Measurements from ENCODE around the gene RASSF4. TPM values are rescaled to one million over a fixed set of nuclear protein-coding genes. Genes with fewer than 3 reads are reported as not detected.

RASSF4 gene
- total RNA-seq, 1 experiment from 2014 or later, result 2.8 TPM

DNA sequence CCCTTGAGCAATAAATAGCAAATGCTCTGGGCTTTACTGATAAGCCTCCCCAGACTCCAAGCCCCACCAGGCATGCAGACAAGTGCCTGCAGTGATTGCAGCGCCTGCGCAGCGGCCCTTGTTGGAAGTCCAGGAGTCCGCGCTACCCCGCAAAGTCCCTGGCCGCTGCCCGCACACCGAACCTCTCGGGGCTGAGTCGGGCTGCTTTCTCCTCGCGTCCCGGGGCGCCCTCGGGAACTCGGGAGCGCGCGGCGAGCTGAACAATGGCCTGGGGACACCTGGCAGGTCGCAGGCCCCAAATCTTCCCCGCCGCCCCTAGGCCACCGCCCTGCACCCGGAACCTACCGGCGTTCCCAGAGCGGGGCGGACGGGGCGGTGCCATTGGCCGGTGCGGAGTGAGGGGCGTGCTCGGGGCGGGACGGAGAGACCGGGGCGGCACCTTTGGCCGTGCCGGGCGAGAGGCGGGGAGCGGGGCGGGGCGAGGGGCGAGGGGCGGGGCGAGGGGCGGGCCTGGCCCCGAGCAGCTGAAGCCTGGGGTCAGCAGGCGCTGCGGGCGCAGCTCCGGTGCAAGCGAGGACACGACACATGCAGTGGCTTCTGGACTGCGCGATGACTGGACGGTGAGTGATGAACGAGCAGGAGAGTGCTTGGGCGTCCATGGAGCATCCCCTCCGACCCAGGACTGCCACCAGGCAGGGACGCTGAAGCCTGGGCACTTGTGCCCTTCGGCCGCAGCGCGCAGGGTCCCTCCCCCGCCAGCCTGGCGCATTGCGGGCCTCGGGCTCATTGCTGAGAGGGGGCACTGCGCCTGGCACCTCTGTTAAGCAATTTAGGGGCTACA, at the start of gene RASSF4 (continued):
- TF ChIP-seq, protein P1, sequence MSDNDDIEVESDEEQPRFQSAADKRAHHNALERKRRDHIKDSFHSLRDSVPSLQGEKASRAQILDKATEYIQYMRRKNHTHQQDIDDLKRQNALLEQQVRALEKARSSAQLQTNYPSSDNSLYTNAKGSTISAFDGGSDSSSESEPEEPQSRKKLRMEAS (IDR thresholded peaks at IDR 0.05), result no peak
- TF ChIP-seq ZFX (IDR thresholded peaks at IDR 0.05) (peak; percentile 85), TCF7L2 (IDR thresholded peaks at IDR 0.05; ENCODE audit: borderline replicate concordance, extremely low read depth, insufficient read depth, insufficient read length) (peak; percentile 32), CEBPB (IDR thresholded peaks at IDR 0.05; ENCODE audit: low read depth) (no peak), CBX3 (IDR thresholded peaks at IDR 0.05; ENCODE audit: low read depth) (no peak), SRF (IDR thresholded peaks at IDR 0.05; ENCODE audit: low read depth) (no peak), ZNF274 (IDR thresholded peaks at IDR 0.05; ENCODE audit: low read depth, low read length) (no peak), EZH2phosphoT487 (IDR thresholded peaks at IDR 0.05; ENCODE audit: borderline replicate concordance) (no peak), SIN3A (IDR thresholded peaks at IDR 0.05; ENCODE audit: low read depth) (no peak)

DNA sequence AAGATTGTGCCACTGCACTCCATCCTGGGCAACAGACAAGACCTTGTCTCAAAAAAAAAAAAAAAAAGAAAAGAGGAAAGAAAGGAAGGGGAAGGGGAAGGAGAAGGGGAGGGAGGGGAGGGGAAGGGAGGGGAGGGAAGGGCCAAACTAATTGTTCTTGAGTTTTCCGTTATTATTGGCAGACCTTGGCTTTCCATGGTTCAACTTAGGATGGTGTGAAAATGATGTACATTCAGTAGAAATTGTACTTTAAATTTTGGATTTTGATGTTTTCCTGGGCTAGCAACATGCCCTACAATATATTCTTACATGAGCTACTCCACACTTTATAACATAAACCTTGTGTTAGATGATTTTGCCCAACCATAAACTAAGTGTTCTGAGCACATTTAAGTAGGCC, 49.7 kb upstream of the RASSF4 start:
- ATAC-seq (no peak), DNase-seq (ENCODE audit: low read depth, low spot score) (no peak)
- Histone ChIP-seq H3K27me3 (ENCODE audit: insufficient read depth, low read length) (peaks cover 24% of the 10 kb centered on the region; the same call in 1 of the 2 replicates), H3K9me3 (ENCODE audit: control insufficient read depth in 1 of 2, insufficient read depth in 1 of 2, low read depth in 1 of 2, low read length in 2 of 2) (no peaks in the 10 kb centered on the region), H3K27ac (ENCODE audit: low read depth, low read length) (no peak overlapping the region), H3K4me2 (ENCODE audit: low read length) (no peak overlapping the region), H2AFZ (ENCODE audit: low read depth, low read length, poor library complexity, severe bottlenecking) (no peak overlapping the region), H3K9ac (ENCODE audit: low read length) (no peak overlapping the region), H3K36me3 (ENCODE audit: control insufficient read depth in 1 of 2, insufficient read depth in 2 of 2, low read length in 2 of 2) (no peaks in the 10 kb centered on the region), H3K4me3 (replicated peaks in 1 of 2; ENCODE audit: low read depth in 1 of 2, low read length in 2 of 2) (no peak overlapping the region), H3K4me1 (ENCODE audit: control insufficient read depth in 1 of 2, insufficient read depth in 2 of 2, low read length in 2 of 2) (peaks cover 7 to 13% of the 10 kb centered on the region in 2 experiments; a peak in 2 of 4 replicates), H3K79me2 (ENCODE audit: insufficient read depth, low read length) (no peaks in the 10 kb centered on the region), H3K9me2 (ENCODE audit: insufficient read depth) (no peaks in the 10 kb centered on the region), H4K20me1 (ENCODE audit: insufficient read depth) (no peaks in the 10 kb centered on the region)
- CTCF ChIA-PET, result no interaction called here
- intact Hi-C loops (cut with micrococcal nuclease), result no loop called here
- no TSS peak for BruUV-seq (replicated peaks)
- POLR2A ChIA-PET, result no interaction called here
- RAD21 ChIA-PET (ENCODE audit: low non-redundant PET in 1 of 2, low total read pairs in 2 of 2, uncharacterized antibody in 2 of 2, unreplicated experiment in 2 of 2), result no interaction called here
- TF ChIP-seq, protein P2, sequence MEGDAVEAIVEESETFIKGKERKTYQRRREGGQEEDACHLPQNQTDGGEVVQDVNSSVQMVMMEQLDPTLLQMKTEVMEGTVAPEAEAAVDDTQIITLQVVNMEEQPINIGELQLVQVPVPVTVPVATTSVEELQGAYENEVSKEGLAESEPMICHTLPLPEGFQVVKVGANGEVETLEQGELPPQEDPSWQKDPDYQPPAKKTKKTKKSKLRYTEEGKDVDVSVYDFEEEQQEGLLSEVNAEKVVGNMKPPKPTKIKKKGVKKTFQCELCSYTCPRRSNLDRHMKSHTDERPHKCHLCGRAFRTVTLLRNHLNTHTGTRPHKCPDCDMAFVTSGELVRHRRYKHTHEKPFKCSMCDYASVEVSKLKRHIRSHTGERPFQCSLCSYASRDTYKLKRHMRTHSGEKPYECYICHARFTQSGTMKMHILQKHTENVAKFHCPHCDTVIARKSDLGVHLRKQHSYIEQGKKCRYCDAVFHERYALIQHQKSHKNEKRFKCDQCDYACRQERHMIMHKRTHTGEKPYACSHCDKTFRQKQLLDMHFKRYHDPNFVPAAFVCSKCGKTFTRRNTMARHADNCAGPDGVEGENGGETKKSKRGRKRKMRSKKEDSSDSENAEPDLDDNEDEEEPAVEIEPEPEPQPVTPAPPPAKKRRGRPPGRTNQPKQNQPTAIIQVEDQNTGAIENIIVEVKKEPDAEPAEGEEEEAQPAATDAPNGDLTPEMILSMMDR (IDR thresholded peaks at IDR 0.05 in 2 of 3, conservative IDR thresholded peaks at IDR 0.05 in 1 of 3; ENCODE audit: borderline replicate concordance in 1 of 3, insufficient read depth in 1 of 3, low read depth in 2 of 3, low read length in 2 of 3), result no peak
- TF ChIP-seq ELF1 (IDR thresholded peaks at IDR 0.05; ENCODE audit: borderline replicate concordance, low read depth), result no peak
- no peak for TF ChIP-seq CEBPB (IDR thresholded peaks at IDR 0.05; ENCODE audit: low read depth)
- TF ChIP-seq TCF7L2 (IDR thresholded peaks at IDR 0.05; ENCODE audit: borderline replicate concordance, extremely low read depth, insufficient read depth, insufficient read length), result no peak
- TF ChIP-seq SRF (IDR thresholded peaks at IDR 0.05; ENCODE audit: low read depth), result no peak
- no peak for TF ChIP-seq ZFX (IDR thresholded peaks at IDR 0.05)
- no peak for TF ChIP-seq CBX3 (IDR thresholded peaks at IDR 0.05; ENCODE audit: low read depth)
- no peak for TF ChIP-seq EZH2phosphoT487 (IDR thresholded peaks at IDR 0.05; ENCODE audit: borderline replicate concordance)
- TF ChIP-seq SP1 (IDR thresholded peaks at IDR 0.05; ENCODE audit: low read depth), result no peak
- TF ChIP-seq POLR2A (IDR thresholded peaks at IDR 0.05; ENCODE audit: borderline replicate concordance, extremely low read depth, insufficient read depth, insufficient read length), result no peak
- no peak for TF ChIP-seq SIN3A (IDR thresholded peaks at IDR 0.05; ENCODE audit: low read depth)
- no peak for TF ChIP-seq EZH2 (IDR thresholded peaks at IDR 0.05)
- TF ChIP-seq, protein P3, sequence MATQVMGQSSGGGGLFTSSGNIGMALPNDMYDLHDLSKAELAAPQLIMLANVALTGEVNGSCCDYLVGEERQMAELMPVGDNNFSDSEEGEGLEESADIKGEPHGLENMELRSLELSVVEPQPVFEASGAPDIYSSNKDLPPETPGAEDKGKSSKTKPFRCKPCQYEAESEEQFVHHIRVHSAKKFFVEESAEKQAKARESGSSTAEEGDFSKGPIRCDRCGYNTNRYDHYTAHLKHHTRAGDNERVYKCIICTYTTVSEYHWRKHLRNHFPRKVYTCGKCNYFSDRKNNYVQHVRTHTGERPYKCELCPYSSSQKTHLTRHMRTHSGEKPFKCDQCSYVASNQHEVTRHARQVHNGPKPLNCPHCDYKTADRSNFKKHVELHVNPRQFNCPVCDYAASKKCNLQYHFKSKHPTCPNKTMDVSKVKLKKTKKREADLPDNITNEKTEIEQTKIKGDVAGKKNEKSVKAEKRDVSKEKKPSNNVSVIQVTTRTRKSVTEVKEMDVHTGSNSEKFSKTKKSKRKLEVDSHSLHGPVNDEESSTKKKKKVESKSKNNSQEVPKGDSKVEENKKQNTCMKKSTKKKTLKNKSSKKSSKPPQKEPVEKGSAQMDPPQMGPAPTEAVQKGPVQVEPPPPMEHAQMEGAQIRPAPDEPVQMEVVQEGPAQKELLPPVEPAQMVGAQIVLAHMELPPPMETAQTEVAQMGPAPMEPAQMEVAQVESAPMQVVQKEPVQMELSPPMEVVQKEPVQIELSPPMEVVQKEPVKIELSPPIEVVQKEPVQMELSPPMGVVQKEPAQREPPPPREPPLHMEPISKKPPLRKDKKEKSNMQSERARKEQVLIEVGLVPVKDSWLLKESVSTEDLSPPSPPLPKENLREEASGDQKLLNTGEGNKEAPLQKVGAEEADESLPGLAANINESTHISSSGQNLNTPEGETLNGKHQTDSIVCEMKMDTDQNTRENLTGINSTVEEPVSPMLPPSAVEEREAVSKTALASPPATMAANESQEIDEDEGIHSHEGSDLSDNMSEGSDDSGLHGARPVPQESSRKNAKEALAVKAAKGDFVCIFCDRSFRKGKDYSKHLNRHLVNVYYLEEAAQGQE (IDR thresholded peaks at IDR 0.05; ENCODE audit: low read depth), result no peak
- TF ChIP-seq, protein P4, sequence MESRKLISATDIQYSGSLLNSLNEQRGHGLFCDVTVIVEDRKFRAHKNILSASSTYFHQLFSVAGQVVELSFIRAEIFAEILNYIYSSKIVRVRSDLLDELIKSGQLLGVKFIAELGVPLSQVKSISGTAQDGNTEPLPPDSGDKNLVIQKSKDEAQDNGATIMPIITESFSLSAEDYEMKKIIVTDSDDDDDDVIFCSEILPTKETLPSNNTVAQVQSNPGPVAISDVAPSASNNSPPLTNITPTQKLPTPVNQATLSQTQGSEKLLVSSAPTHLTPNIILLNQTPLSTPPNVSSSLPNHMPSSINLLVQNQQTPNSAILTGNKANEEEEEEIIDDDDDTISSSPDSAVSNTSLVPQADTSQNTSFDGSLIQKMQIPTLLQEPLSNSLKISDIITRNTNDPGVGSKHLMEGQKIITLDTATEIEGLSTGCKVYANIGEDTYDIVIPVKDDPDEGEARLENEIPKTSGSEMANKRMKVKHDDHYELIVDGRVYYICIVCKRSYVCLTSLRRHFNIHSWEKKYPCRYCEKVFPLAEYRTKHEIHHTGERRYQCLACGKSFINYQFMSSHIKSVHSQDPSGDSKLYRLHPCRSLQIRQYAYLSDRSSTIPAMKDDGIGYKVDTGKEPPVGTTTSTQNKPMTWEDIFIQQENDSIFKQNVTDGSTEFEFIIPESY (IDR thresholded peaks at IDR 0.05; ENCODE audit: extremely low read depth, insufficient replicate concordance, low read length), result no peak
